Osteocyte (in vitro differentiated cells): ENCODE measurements around the gene SAP30. TPM values are rescaled to one million over a fixed set of nuclear protein-coding genes. Genes with fewer than 3 reads are reported as not detected.

Experiments used
- DNase-seq: peaks from one replicate; pipeline ENCODE4 v3.0.0; 2021; ENCODE audit warnings: mixed read lengths; ENCODE audit not compliant: unreplicated experiment; ENCODE audit errors: extremely low spot score
- H3K27ac Mint-ChIP-seq: one replicate; pipeline ENCODE4 v1.8.0; 2021; ENCODE audit warnings: mild to moderate bottlenecking, mixed read lengths; ENCODE audit not compliant: unreplicated experiment
- H3K27me3 Mint-ChIP-seq: one replicate; pipeline ENCODE4 v1.8.0; 2021; ENCODE audit warnings: mixed read lengths; ENCODE audit not compliant: unreplicated experiment
- H3K36me3 Mint-ChIP-seq: one replicate; pipeline ENCODE4 v1.8.0; 2021; ENCODE audit warnings: mixed read lengths; ENCODE audit not compliant: unreplicated experiment
- H3K4me1 Mint-ChIP-seq: one replicate; pipeline ENCODE4 v1.8.0; 2021; ENCODE audit warnings: mixed read lengths; ENCODE audit not compliant: unreplicated experiment
- H3K4me3 Mint-ChIP-seq: one replicate; pipeline ENCODE4 v1.8.0; 2021; ENCODE audit warnings: mild to moderate bottlenecking, moderate library complexity, mixed read lengths; ENCODE audit not compliant: unreplicated experiment
- H3K9me3 Mint-ChIP-seq: one replicate; pipeline ENCODE4 v1.8.0; 2021; ENCODE audit warnings: mixed read lengths; ENCODE audit not compliant: unreplicated experiment
- total RNA-seq: library from RNA; stranded (reverse); gene quantifications from 2 replicates; pipeline ENCODE4 v1.2.1, GENCODE V29; 2021
- TF ChIP-seq, protein P1 (sequence below): fragments of 200-600 bp; sonication (generic); IDR thresholded peaks from 2 replicates; pipeline ENCODE4 v1.5.0; 2021; ENCODE audit warnings: antibody characterized with exemption, mild to moderate bottlenecking, moderate library complexity

Gene SAP30
- total RNA-seq, 1 donor from 2014 or later = 22.8 TPM

DNA sequence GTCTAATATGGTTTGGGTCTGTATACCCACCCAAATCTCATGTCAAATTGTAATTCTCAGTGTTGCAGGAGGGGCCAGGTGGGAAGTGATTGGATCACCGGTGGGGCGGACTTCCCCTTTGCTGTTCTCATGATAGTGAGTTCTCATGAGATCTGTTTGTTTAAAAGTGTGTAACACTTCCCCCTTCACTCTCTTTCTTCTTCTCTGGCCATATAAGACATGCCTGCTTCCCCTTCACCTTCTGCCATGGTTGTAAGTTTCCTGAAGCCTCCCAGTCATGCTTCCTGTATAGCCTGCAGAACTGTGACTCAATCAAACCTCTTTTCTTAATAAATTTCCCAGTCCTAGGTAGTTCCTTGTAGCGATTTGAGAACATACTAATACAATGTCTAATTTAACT lies 47.9 kb downstream of the SAP30 start:
- DNase-seq = no peak
- peaks cover 6% of the 10 kb centered on the region for H3K36me3 Mint-ChIP-seq
- H3K4me1 Mint-ChIP-seq = no peaks in the 10 kb centered on the region
- no peaks in the 10 kb centered on the region for H3K27me3 Mint-ChIP-seq
- no peaks in the 10 kb centered on the region for H3K9me3 Mint-ChIP-seq
- no peak overlapping the region for H3K4me3 Mint-ChIP-seq
- TF ChIP-seq, protein P1, sequence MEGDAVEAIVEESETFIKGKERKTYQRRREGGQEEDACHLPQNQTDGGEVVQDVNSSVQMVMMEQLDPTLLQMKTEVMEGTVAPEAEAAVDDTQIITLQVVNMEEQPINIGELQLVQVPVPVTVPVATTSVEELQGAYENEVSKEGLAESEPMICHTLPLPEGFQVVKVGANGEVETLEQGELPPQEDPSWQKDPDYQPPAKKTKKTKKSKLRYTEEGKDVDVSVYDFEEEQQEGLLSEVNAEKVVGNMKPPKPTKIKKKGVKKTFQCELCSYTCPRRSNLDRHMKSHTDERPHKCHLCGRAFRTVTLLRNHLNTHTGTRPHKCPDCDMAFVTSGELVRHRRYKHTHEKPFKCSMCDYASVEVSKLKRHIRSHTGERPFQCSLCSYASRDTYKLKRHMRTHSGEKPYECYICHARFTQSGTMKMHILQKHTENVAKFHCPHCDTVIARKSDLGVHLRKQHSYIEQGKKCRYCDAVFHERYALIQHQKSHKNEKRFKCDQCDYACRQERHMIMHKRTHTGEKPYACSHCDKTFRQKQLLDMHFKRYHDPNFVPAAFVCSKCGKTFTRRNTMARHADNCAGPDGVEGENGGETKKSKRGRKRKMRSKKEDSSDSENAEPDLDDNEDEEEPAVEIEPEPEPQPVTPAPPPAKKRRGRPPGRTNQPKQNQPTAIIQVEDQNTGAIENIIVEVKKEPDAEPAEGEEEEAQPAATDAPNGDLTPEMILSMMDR = no peak
- H3K27ac Mint-ChIP-seq = no peak overlapping the region

GRCh38 chr4:173420324-173420752 lies 49.6 kb downstream of the SAP30 start:
- H3K27me3 Mint-ChIP-seq = no peaks in the 10 kb centered on the region
- peaks cover 8% of the 10 kb centered on the region for H3K36me3 Mint-ChIP-seq
- H3K9me3 Mint-ChIP-seq = no peaks in the 10 kb centered on the region
- H3K4me3 Mint-ChIP-seq = no peak overlapping the region
- TF ChIP-seq, protein P1 = peak; percentile 61
- DNase-seq = no peak
- peaks cover 4% of the 10 kb centered on the region for H3K4me1 Mint-ChIP-seq
- no peak overlapping the region for H3K27ac Mint-ChIP-seq

DNA sequence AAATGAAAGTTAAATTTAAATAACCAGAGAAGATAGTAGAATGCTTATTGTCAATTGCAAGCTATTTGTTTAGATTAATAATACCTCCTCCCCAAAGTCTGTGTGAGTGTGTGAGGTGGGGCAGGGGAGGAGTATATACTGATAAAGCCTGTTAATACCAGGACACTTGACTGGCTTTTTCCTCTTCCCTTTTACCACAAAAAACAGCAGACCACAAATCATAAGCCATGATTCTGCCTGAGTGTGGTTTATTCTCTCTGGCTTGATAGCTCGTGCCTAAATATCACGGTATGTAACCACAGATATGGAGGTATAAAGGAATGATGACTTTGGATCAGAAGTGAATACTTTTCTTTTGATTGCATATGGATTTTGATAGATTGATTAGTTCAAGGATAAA lies 50.0 kb downstream of the SAP30 start:
- H3K9me3 Mint-ChIP-seq = no peaks in the 10 kb centered on the region
- no peak overlapping the region for H3K4me3 Mint-ChIP-seq
- peaks cover 8% of the 10 kb centered on the region for H3K36me3 Mint-ChIP-seq

GRCh38 chr4:173424899-173425805 lies 54.4 kb downstream of the SAP30 start:
- Mint-ChIP-seq H3K4me3 (no peak overlapping the region), H3K27me3 (no peaks in the 10 kb centered on the region), H3K4me1 (peaks cover 8% of the 10 kb centered on the region), H3K27ac (no peak overlapping the region), H3K9me3 (no peaks in the 10 kb centered on the region), H3K36me3 (peaks cover 4% of the 10 kb centered on the region)
- no peak for DNase-seq
- TF ChIP-seq, protein P1 = no peak

More for the DNA sequence above, 50.0 kb downstream of the SAP30 start:
- Mint-ChIP-seq H3K4me1 (peaks cover 8% of the 10 kb centered on the region), H3K27ac (no peak overlapping the region), H3K27me3 (no peaks in the 10 kb centered on the region)
- DNase-seq = no peak
- TF ChIP-seq, protein P1 = no peak

- Mint-ChIP-seq H3K27me3 (no peaks in the 10 kb centered on the region), H3K27ac (no peak overlapping the region), H3K4me1 (peaks cover 8% of the 10 kb centered on the region), H3K36me3 (peaks cover 3% of the 10 kb centered on the region), H3K4me3 (no peak overlapping the region), H3K9me3 (no peaks in the 10 kb centered on the region)
- DNase-seq = no peak
- TF ChIP-seq, protein P1 = no peak
These were observed 55.3 kb downstream of the SAP30 start for GRCh38 chr4:173426064-173426463.
